Nephron progenitor cell (in vitro differentiated cells): Measurements from ENCODE around the gene ANKRD13A.

Source experiments
- DNase-seq: peaks from one replicate; pipeline ENCODE4 v3.0.0; 2021
- H3K27ac Mint-ChIP-seq: 2 replicates; pipeline ENCODE4 v1.8.0; 2021; ENCODE audit warnings: mild to moderate bottlenecking, moderate library complexity, mixed read lengths
- H3K27me3 Mint-ChIP-seq: 2 replicates; pipeline ENCODE4 v1.8.0; 2021; ENCODE audit warnings: mild to moderate bottlenecking, low read depth, mixed read lengths; ENCODE audit not compliant: poor library complexity
- H3K36me3 Mint-ChIP-seq: 2 replicates; pipeline ENCODE4 v1.8.0; 2021; ENCODE audit warnings: low read depth, mixed read lengths
- H3K4me1 Mint-ChIP-seq: 2 replicates; pipeline ENCODE4 v1.8.0; 2021; ENCODE audit warnings: mixed read lengths
- H3K4me3 Mint-ChIP-seq: 2 replicates; pipeline ENCODE4 v1.8.0; 2021; ENCODE audit warnings: mild to moderate bottlenecking, moderate library complexity, mixed read lengths
- H3K9me3 Mint-ChIP-seq: 2 replicates; pipeline ENCODE4 v1.8.0; 2021; ENCODE audit warnings: mild to moderate bottlenecking, moderate library complexity, mixed read lengths
- CTCF ChIP-seq: fragments of 200-600 bp; sonication (generic); IDR thresholded peaks from 2 replicates; pipeline ENCODE4 v1.5.0; 2021; ENCODE audit warnings: antibody characterized with exemption

Gene ANKRD13A

GRCh38 chr12:110028323-110028722, 29.1 kb downstream of the ANKRD13A start:
- Mint-ChIP-seq H3K4me1 (peaks cover 11% of the 10 kb centered on the region), H3K27ac (no peak overlapping the region), H3K9me3 (no peaks in the 10 kb centered on the region), H3K4me3 (no peak overlapping the region), H3K36me3 (peaks cover 46% of the 10 kb centered on the region), H3K27me3 (no peaks in the 10 kb centered on the region)
- DNase-seq, result no peak
- no peak for TF ChIP-seq CTCF

- DNase-seq, result no peak
- no peak overlapping the region for H3K27ac Mint-ChIP-seq
- no peaks in the 10 kb centered on the region for H3K27me3 Mint-ChIP-seq
- H3K9me3 Mint-ChIP-seq, result no peaks in the 10 kb centered on the region
- peaks cover 57% of the 10 kb centered on the region for H3K36me3 Mint-ChIP-seq
- no peak overlapping the region for H3K4me3 Mint-ChIP-seq
- H3K4me1 Mint-ChIP-seq, result peaks cover 6% of the 10 kb centered on the region
- TF ChIP-seq CTCF, result no peak
Measured at GRCh38 chr12:110029290-110029815, 30.1 kb downstream of the ANKRD13A start.

DNA sequence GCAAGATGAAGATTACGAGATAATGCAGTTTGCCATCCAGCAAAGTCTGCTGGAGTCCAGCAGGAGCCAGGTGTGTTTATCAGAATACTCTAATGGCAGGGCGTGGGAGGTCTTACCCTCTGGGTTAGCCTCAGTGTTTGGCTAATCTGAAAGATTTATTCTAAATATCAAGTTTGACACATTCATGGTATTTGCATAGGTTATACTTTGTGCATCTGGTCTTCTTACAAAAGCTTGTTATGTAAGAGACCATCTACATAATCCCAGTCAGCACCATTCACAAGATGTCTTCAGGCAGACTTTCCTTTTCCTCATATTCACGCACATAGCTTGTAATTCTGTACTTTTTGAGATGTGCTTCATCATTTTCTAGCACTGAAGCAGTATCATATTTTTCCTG, 34.7 kb downstream of the ANKRD13A start:
- Mint-ChIP-seq H3K4me3 (no peak overlapping the region), H3K36me3 (peaks cover 62% of the 10 kb centered on the region), H3K9me3 (no peaks in the 10 kb centered on the region), H3K27me3 (no peaks in the 10 kb centered on the region), H3K27ac (no peak overlapping the region), H3K4me1 (peaks cover 9% of the 10 kb centered on the region)
- no peak for TF ChIP-seq CTCF
- DNase-seq, result no peak

- Mint-ChIP-seq H3K27ac (no peak overlapping the region), H3K27me3 (no peaks in the 10 kb centered on the region), H3K4me3 (no peak overlapping the region), H3K9me3 (no peaks in the 10 kb centered on the region), H3K36me3 (peaks cover 52% of the 10 kb centered on the region), H3K4me1 (peaks cover 17% of the 10 kb centered on the region)
- no peak for TF ChIP-seq CTCF
- DNase-seq, result no peak
Measured at GRCh38 chr12:110035534-110036104, 36.4 kb downstream of the ANKRD13A start.

- Mint-ChIP-seq H3K27me3 (no peaks in the 10 kb centered on the region), H3K4me3 (no peak overlapping the region), H3K9me3 (no peaks in the 10 kb centered on the region), H3K4me1 (peaks cover 18% of the 10 kb centered on the region), H3K36me3 (peaks cover 43% of the 10 kb centered on the region), H3K27ac (peak overlapping the region; percentile 19)
- TF ChIP-seq CTCF, result no peak
- no peak for DNase-seq
Measured at GRCh38 chr12:110037315-110037714, 38.1 kb downstream of the ANKRD13A start.

- no peak for DNase-seq
- Mint-ChIP-seq H3K27me3 (no peaks in the 10 kb centered on the region), H3K9me3 (no peaks in the 10 kb centered on the region), H3K4me1 (peaks cover 30% of the 10 kb centered on the region), H3K27ac (peak overlapping the region; percentile 76), H3K36me3 (peaks cover 39% of the 10 kb centered on the region), H3K4me3 (no peak overlapping the region)
- no peak for TF ChIP-seq CTCF
Measured at GRCh38 chr12:110038741-110039084, 39.5 kb downstream of the ANKRD13A start.
